ENCODE results near the gene REXO4.

- TF ChIP-seq KDM1A (IDR thresholded peaks at IDR 0.05; ENCODE audit: borderline replicate concordance, low read length) (no peak), CTCF (IDR thresholded peaks at IDR 0.05; ENCODE audit: control extremely low read depth in 1 of 3, insufficient read depth in 1 of 3, low read depth in 1 of 3, low read length in 3 of 3) (no peak), EZH2 (IDR thresholded peaks at IDR 0.05; ENCODE audit: low read depth, low read length, severe bottlenecking) (no peak), CBX5 (IDR thresholded peaks at IDR 0.05; ENCODE audit: low read depth, low read length) (no peak), RBBP5 (IDR thresholded peaks at IDR 0.05; ENCODE audit: borderline replicate concordance, low read depth, low read length) (no peak), RFX5 (IDR thresholded peaks at IDR 0.05; ENCODE audit: borderline replicate concordance, low read depth, low read length) (no peak), KDM4A (IDR thresholded peaks at IDR 0.05; ENCODE audit: low read depth, low read length, severe bottlenecking) (no peak), ASH2L (IDR thresholded peaks at IDR 0.05; ENCODE audit: low read length) (no peak), POLR2A (IDR thresholded peaks at IDR 0.05; ENCODE audit: control extremely low read depth in 1 of 2, low read depth in 2 of 2, low read length in 2 of 2) (no peak), SUZ12 (IDR thresholded peaks at IDR 0.05; ENCODE audit: low read length) (no peak), TEAD4 (IDR thresholded peaks at IDR 0.05; ENCODE audit: low read depth, low read length) (no peak)
- TF ChIP-seq, protein P1, sequence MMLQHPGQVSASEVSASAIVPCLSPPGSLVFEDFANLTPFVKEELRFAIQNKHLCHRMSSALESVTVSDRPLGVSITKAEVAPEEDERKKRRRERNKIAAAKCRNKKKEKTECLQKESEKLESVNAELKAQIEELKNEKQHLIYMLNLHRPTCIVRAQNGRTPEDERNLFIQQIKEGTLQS (IDR thresholded peaks at IDR 0.05; ENCODE audit: insufficient read depth, low read depth, low read length) = no peak
Observed at GRCh38 chr9:133401588-133401987, 16.2 kb downstream of the REXO4 start.

Measured in H1 (cell line).